Omental fat pad (tissue), 4 donors: ENCODE data around the gene SLAMF7. TPM values are rescaled to one million over a fixed set of nuclear protein-coding genes. Genes with fewer than 3 reads are reported as not detected.

Experiments used
- ATAC-seq: fragments of 150-250 bp; one replicate; pipeline ENCODE4 v1.9.1; 2016; ENCODE audit warnings: mild to moderate bottlenecking, moderate library complexity; ENCODE audit not compliant: low FRiP score
- DNase-seq: peaks from one replicate; pipeline ENCODE4 v3.0.0-alpha.2; 2019; ENCODE audit warnings: low spot score
- total RNA-seq, 4 donors: library from RNA; depleted of rRNA; stranded (reverse); fragments of >200 nt; gene quantifications; one replicate each; pipeline ENCODE4 v1.1.0, GENCODE V29; 2016
- TF ChIP-seq, protein P1 (sequence below), 3 donors: fragments of 450-650 bp; IDR thresholded peaks; one replicate each; pipeline ENCODE4 v1.5.1; 2016 to 2017; ENCODE audit warnings: antibody characterized with exemption in 3 of 3, mild to moderate bottlenecking in 3 of 3, moderate library complexity in 2 of 3

Gene SLAMF7
- total RNA-seq, 4 donors from 2014 or later: 1.1 to 3.2 (median 1.7) TPM

DNA sequence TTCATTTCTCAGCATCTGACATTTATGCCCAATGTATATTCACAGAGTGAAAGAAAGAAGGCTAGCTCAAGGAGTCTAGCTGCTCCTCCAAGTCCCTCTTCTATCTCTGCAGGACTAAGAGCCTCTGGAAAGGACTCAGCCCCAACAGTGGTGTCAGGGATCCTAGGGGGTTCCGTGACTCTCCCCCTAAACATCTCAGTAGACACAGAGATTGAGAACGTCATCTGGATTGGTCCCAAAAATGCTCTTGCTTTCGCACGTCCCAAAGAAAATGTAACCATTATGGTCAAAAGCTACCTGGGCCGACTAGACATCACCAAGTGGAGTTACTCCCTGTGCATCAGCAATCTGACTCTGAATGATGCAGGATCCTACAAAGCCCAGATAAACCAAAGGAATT lies 60.6 kb downstream of the SLAMF7 start:
- no peak for ATAC-seq
- TF ChIP-seq, protein P1, sequence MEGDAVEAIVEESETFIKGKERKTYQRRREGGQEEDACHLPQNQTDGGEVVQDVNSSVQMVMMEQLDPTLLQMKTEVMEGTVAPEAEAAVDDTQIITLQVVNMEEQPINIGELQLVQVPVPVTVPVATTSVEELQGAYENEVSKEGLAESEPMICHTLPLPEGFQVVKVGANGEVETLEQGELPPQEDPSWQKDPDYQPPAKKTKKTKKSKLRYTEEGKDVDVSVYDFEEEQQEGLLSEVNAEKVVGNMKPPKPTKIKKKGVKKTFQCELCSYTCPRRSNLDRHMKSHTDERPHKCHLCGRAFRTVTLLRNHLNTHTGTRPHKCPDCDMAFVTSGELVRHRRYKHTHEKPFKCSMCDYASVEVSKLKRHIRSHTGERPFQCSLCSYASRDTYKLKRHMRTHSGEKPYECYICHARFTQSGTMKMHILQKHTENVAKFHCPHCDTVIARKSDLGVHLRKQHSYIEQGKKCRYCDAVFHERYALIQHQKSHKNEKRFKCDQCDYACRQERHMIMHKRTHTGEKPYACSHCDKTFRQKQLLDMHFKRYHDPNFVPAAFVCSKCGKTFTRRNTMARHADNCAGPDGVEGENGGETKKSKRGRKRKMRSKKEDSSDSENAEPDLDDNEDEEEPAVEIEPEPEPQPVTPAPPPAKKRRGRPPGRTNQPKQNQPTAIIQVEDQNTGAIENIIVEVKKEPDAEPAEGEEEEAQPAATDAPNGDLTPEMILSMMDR (IDR thresholded peaks at IDR 0.05): no peak
- no peak for DNase-seq

DNA sequence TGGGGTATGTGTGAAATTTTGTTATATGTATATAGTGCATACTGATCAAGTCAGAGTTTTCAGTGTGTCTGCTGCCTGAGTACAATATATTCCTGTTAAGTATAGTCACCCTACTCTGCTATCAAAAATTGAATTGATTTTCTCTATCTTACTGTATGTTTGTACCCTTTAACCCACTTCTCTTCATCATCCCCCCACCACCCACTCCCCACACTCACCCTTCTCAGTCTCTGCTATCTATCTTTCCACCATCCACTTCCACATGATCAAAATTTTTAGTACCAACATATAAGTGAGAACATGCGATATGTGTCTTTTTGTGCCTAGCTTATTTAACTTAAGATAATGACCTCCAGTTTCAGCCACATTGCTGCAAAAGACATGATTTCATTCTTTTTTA lies 61.1 kb downstream of the SLAMF7 start:
- no peak for DNase-seq
- no peak for ATAC-seq
- TF ChIP-seq, protein P1 (IDR thresholded peaks at IDR 0.05): no peak

DNA sequence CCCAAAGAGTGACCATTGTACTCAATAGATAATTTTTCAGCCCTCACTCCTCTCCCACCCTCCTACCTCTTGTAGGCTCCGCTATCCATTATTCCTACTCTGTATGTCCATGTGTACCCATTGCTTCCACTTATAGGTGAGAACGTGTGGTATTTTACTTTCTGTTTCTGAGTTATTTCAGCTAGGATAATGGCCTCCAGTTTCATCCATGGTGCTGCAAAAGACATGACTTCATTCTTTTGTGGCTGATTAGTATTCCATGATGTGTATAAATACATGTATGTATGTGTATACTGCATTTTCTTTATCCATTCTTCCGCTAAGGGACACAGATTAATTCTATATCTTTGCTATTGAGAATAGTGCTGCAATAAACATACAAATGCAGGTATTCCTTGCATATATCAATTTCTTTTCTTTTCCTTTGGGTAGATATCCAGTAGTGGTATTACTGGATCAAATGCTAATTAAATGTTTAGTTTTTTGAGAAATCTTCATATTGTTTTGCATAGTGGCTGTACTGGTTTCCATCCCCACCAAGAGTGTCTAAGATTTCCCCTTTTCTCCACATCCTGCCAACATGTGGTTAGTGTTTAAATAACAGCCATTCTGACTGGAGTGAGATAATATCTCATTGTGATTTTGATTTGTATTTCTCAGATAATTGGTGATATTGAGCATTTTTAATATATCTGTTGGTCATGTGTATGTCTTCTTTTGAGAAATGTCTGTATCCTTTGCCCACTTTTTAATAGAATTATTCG lies 61.8 kb downstream of the SLAMF7 start:
- ATAC-seq: no peak
- TF ChIP-seq, protein P1 (IDR thresholded peaks at IDR 0.05): no peak
- no peak for DNase-seq

DNA sequence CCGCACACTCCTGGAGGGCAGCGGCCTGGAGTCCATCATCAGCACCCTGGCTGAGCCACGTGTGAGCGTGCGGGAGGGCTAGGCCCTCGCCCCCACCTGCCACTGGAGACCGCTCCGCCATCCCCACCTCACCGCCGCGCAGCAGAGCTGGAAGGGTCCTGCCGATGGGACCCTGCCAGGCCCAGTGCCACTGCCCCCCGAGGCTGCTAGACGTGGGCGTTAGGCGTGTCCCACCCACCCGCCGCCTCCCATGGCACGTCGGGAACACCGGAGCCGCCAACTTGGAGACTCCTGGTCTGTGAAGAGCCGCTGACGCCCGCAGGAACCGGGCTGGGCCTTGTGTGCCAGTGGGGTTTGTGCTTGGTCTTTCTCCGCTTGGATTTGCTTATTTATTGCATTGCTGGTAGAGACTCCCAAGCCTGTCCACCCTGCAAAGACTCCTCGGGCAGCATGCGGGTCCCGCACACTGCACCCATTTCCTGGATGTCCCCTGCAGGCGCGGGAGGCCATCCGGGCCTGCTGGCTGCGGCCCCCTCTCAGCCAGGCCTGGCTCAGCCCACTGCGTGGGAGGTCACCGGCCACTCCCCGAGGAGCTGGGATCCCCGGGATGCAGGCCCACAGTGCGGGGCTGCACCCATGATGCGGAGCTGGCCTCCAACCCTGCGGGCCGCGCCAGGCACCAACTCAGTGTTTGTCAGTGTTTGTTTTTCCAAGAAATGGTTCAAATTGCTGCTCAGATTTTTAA lies 63.0 kb downstream of the SLAMF7 start:
- no peak for DNase-seq
- TF ChIP-seq, protein P1 (IDR thresholded peaks at IDR 0.05): no peak
- ATAC-seq: no peak

Other genes starting within 250 kb of the SLAMF7 start
- gene SLAMF6, start 216.0 kb upstream of the SLAMF7 start, total RNA-seq: 1 to 10 TPM; 1.5 to 4.9 (median 2.9) TPM
- 10 to 100 TPM; 10.6 to 33.4 (median 13.8) TPM for gene CD84, start 159.8 kb upstream of the SLAMF7 start, total RNA-seq
- gene SLAMF1, start 92.2 kb upstream of the SLAMF7 start, total RNA-seq: 10 to 100 TPM in 1 of 4 donors, 1 to 10 TPM in 3; 1.5 to 18.0 (median 1.5) TPM
- gene CD48, start 27.4 kb upstream of the SLAMF7 start, total RNA-seq: 10 to 100 TPM in 1 of 4 donors, 1 to 10 TPM in 3; 5.2 to 21.0 (median 8.0) TPM
- gene LY9, start 56.9 kb downstream of the SLAMF7 start, total RNA-seq: 1 to 10 TPM in 3 of 4 donors, under 1 TPM in 1; 0.95 to 3.2 (median 1.4) TPM
- gene CD244, start 123.6 kb downstream of the SLAMF7 start, total RNA-seq: 10 to 100 TPM in 1 of 4 donors, 1 to 10 TPM in 1, under 1 TPM in 2; 0.84 to 10.3 (median 3.0) TPM
- gene ITLN1, start 145.9 kb downstream of the SLAMF7 start, total RNA-seq: 1,000 to 10,000 TPM in 3 of 4 donors, 100 to 1,000 TPM in 1; 105 to 7,953 (median 2,405) TPM
- 10 to 100 TPM in 2 of 4 donors, 1 to 10 TPM in 1, not detected in 1; 6.4 to 58.9 (median 30.3) TPM for gene ITLN2, start 215.6 kb downstream of the SLAMF7 start, total RNA-seq